ENCODE measurements around the gene GCAT.

GRCh38 chr22:37822079-37822833, 14.5 kb downstream of the GCAT start:
- TF ChIP-seq EP300 (IDR thresholded peaks at IDR 0.05; ENCODE audit: borderline replicate concordance in 1 of 2, low read depth in 1 of 2, low read length in 1 of 2), result no peak
- TF ChIP-seq CTCF (IDR thresholded peaks at IDR 0.05), result no peak
- TF ChIP-seq GATA2 (CRISPR knock-in tag; IDR thresholded peaks at IDR 0.05), result no peak
- TF ChIP-seq NRF1 (IDR thresholded peaks at IDR 0.05; ENCODE audit: low read depth, low read length), result no peak
- TF ChIP-seq FOXJ3 (CRISPR knock-in tag; IDR thresholded peaks at IDR 0.05), result no peak
- TF ChIP-seq, protein P1, sequence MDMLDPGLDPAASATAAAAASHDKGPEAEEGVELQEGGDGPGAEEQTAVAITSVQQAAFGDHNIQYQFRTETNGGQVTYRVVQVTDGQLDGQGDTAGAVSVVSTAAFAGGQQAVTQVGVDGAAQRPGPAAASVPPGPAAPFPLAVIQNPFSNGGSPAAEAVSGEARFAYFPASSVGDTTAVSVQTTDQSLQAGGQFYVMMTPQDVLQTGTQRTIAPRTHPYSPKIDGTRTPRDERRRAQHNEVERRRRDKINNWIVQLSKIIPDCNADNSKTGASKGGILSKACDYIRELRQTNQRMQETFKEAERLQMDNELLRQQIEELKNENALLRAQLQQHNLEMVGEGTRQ (IDR thresholded peaks at IDR 0.05; ENCODE audit: borderline replicate concordance, low read depth, low read length), result no peak
- no peak for TF ChIP-seq JUND (IDR thresholded peaks at IDR 0.05)
- TF ChIP-seq RAD21 (IDR thresholded peaks at IDR 0.05; ENCODE audit: low read length), result no peak
- TF ChIP-seq EZH2phosphoT487 (IDR thresholded peaks at IDR 0.05; ENCODE audit: borderline replicate concordance, low read depth), result no peak
- no peak for TF ChIP-seq POLR2AphosphoS5 (IDR thresholded peaks at IDR 0.05; ENCODE audit: low read depth, low read length)
- no peak for TF ChIP-seq TCF12 (IDR thresholded peaks at IDR 0.05)
- TF ChIP-seq FOXM1 (IDR thresholded peaks at IDR 0.05; ENCODE audit: low read depth), result no peak
- no peak for TF ChIP-seq FOSL2 (IDR thresholded peaks at IDR 0.05; ENCODE audit: borderline replicate concordance, low read depth)
- TF ChIP-seq SMC3 (IDR thresholded peaks at IDR 0.05; ENCODE audit: low read depth, low read length), result no peak
